Measurements from ENCODE around the gene SQOR.

DNA sequence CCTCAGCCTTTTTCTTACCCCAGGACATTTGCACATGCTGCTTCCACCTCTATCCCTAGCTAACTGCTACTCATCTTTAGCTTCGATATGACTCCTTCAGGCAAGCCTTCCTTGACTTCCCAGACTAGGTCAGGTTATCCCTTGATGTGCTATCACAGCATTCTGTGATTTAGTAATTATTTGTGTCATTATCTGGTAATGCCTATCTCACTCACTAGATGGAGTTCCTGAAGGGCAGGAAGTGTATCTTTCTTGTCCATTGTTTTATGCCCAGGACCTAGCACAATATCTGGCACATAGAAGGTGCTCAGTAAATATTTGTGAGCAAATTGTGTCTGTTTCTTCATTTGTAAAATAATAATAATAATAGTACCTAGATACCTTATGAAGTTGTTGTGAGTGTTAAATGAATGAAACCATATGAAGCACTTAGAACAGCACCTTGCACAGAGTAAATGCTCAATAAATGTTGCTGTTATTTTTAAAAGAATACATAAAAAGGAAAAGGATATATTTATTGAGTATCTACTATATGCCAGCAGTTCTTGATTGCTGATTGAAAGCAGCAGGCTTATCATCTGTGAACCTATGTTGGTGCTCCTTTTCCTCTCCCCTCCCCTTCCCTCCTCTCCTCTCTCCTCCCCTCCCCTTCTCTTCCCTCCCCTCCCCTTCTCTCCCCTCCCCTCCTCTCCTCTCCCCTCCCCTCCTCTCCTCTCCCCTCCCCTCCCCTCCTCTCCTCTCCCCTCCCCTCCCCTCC lies 31.5 kb downstream of the SQOR start:
- TF ChIP-seq, protein P1, sequence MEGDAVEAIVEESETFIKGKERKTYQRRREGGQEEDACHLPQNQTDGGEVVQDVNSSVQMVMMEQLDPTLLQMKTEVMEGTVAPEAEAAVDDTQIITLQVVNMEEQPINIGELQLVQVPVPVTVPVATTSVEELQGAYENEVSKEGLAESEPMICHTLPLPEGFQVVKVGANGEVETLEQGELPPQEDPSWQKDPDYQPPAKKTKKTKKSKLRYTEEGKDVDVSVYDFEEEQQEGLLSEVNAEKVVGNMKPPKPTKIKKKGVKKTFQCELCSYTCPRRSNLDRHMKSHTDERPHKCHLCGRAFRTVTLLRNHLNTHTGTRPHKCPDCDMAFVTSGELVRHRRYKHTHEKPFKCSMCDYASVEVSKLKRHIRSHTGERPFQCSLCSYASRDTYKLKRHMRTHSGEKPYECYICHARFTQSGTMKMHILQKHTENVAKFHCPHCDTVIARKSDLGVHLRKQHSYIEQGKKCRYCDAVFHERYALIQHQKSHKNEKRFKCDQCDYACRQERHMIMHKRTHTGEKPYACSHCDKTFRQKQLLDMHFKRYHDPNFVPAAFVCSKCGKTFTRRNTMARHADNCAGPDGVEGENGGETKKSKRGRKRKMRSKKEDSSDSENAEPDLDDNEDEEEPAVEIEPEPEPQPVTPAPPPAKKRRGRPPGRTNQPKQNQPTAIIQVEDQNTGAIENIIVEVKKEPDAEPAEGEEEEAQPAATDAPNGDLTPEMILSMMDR (IDR thresholded peaks at IDR 0.05) = no peak
- TF ChIP-seq POLR2A (IDR thresholded peaks at IDR 0.05) = no peak

Measured in right lobe of liver (tissue), 4 donors.